Ovary (tissue), 9 donors: ENCODE measurements around the gene MAP1LC3B2. TPM values are rescaled to one million over a fixed set of nuclear protein-coding genes. Genes with fewer than 3 reads are reported as not detected.

ENCODE experiments used
- DNase-seq, 5 donors: peaks; one replicate each; pipeline ENCODE4 v3.0.0-alpha.2; 2019 to 2020
- H3K27ac ChIP-seq, 2 donors: fragments of 200-600 bp; one replicate each; pipeline versions ENCODE4 v1.5.1 to v1.8.0; 2019 to 2022
- H3K27me3 ChIP-seq: fragments of 200-600 bp; one replicate; pipeline ENCODE4 v1.8.0; 2022
- H3K36me3 ChIP-seq: fragments of 200-600 bp; sonication (generic); one replicate; pipeline ENCODE4 v1.5.1; 2019
- H3K4me1 ChIP-seq: one replicate; pipeline ENCODE4 v1.8.1; 2013; ENCODE audit warnings: mild to moderate bottlenecking, moderate library complexity; ENCODE audit not compliant: insufficient read depth
- H3K4me3 ChIP-seq: fragments of 200-600 bp; sonication (generic); one replicate; pipeline ENCODE4 v1.5.1; 2017
- H3K9me3 ChIP-seq, 2 donors: fragments of 200-600 bp in 1 of 2; sonication (generic) in 1 of 2; one replicate each; pipeline versions ENCODE4 v1.5.1 to v1.8.1; 2013 to 2019; ENCODE audit warnings: mild to moderate bottlenecking in 1 of 2, moderate library complexity in 1 of 2
- CTCF ChIP-seq, 3 donors: fragments of 450-650 bp in 2 of 3; fragments of 200-600 bp in 1 of 3; IDR thresholded peaks; one replicate each; pipeline versions ENCODE4 v1.5.1 to v1.8.0; 2016 to 2022; ENCODE audit warnings: antibody characterized with exemption in 3 of 3, mild to moderate bottlenecking in 1 of 3
- EP300 ChIP-seq: sonication (generic); formaldehyde crosslinking; IDR thresholded peaks from one replicate; pipeline ENCODE4 v1.6.1; 2017; ENCODE audit warnings: antibody characterized with exemption
- POLR2A ChIP-seq: fragments of 450-650 bp; IDR thresholded peaks from one replicate; pipeline ENCODE4 v1.6.1; 2017; ENCODE audit warnings: antibody characterized with exemption, mild to moderate bottlenecking, moderate library complexity
- whole genome bisulfite sequencing, 3 donors: extraction: QIAGEN DNeasy Blood & Tissue Kit in 1 of 3; methylation state at CpG; one replicate each; pipeline versions ENCODE4 v1.1.5 to v1.1.7; 2013 to 2017; 5-methylcytosine and 5-hydroxymethylcytosine counted together
- intact Hi-C, 4 donors: fragments of 100-400 bp; cut with DNase I; formaldehyde crosslinking; loops; one replicate each; pipeline versions ENCODE4 v1.11.0 to v1.15.1; 2022 to 2023
- polyA plus RNA-seq, 2 donors: library from polyadenylated mRNA; stranded (reverse); fragments of 200-250 nt in 1 of 2; fragments of 350-450 nt in 1 of 2; fragmentation: Illumina TruSeq in 1 of 2; extraction: RNeasy Lipid Tissue Mini Kit (QIAGEN cat#74804) in 1 of 2; gene quantifications; one replicate each; pipeline ENCODE4 v1.2.3, GENCODE V29; 2013 to 2014
- total RNA-seq, 7 donors: library from RNA; depleted of rRNA in 2 of 7; stranded (reverse); fragments of >200 nt in 2 of 7; fragmentation: NEBNext Ultra II Directional in 3 of 7; extraction: Animal tissue kit (Norgen Biotek cat#: 25700) in 3 of 7; gene quantifications; one replicate each; pipeline versions ENCODE4 v1.1.0 to v1.2.4, GENCODE V29; 2016 to 2023
- donor health status: DM: no; HTN: no; CAD: no; lungs with moderate emphysema.
- donor health status: DM: no; HTN: no; CAD: no.
- donor health status: Bipolar disorder and iron deficiency.
- donor health status: DM: yes; HTN: yes; CAD: no.
- donor health status: DM: no; HTN: no; CAD: no.
- donor health status: DM: yes; HTN: yes; CAD: no.

The MAP1LC3B2 gene
- total and polyA plus RNA-seq, 9 donors, result 0.80 to 9.9 (median 3.1) TPM

GRCh38 chr12:116607039-116607438 lies 47.9 kb downstream of the MAP1LC3B2 start:
- no peak overlapping the region for H3K4me3 ChIP-seq
- no peak overlapping the region for H3K27ac ChIP-seq
- no peak for DNase-seq
- H3K4me1 ChIP-seq, result peaks cover 8% of the 10 kb centered on the region
- no peaks in the 10 kb centered on the region for H3K27me3 ChIP-seq
- intact Hi-C loops, result loop anchor here in 2 of 4 donors (10.0 kb wide), 2 partner anchors 312 to 612 kb away; no protein-coding TSS in a partner anchor
- 95 to 98% (median 97%) methylated on average over 6 of the region's 6 CpGs for WGBS, 3 donors
- TF ChIP-seq POLR2A (no peak), EP300 (no peak), CTCF (IDR thresholded peaks at IDR 0.05) (no peak)
- H3K36me3 ChIP-seq, result no peaks in the 10 kb centered on the region
- no peaks in the 10 kb centered on the region for H3K9me3 ChIP-seq

GRCh38 chr12:116609319-116610114 lies 50.3 kb downstream of the MAP1LC3B2 start:
- H3K9me3 ChIP-seq, result no peaks in the 10 kb centered on the region
- intact Hi-C loops, result loop anchor here in 2 of 4 donors (10.0 kb wide), 2 partner anchors 315 to 615 kb away; no protein-coding TSS in a partner anchor
- no peak for DNase-seq
- TF ChIP-seq CTCF (IDR thresholded peaks at IDR 0.05), result peak in 1 of 3 donors; percentile 18
- no peak for TF ChIP-seq POLR2A
- no peak for TF ChIP-seq EP300
- peaks cover 5% of the 10 kb centered on the region for H3K4me1 ChIP-seq
- no peak overlapping the region for H3K27ac ChIP-seq
- no peaks in the 10 kb centered on the region for H3K27me3 ChIP-seq
- 74 to 80% (median 78%) methylated on average over 8 of the region's 8 CpGs for WGBS, 3 donors
- H3K4me3 ChIP-seq, result no peak overlapping the region
- no peaks in the 10 kb centered on the region for H3K36me3 ChIP-seq

GRCh38 chr12:116610971-116611541 lies 51.9 kb downstream of the MAP1LC3B2 start:
- no peak overlapping the region for H3K27ac ChIP-seq
- 63 to 65% (median 64%) methylated on average over 11 of the region's 11 CpGs for WGBS, 3 donors
- no peaks in the 10 kb centered on the region for H3K36me3 ChIP-seq
- no peak for DNase-seq
- H3K4me1 ChIP-seq, result no peaks in the 10 kb centered on the region
- no peaks in the 10 kb centered on the region for H3K27me3 ChIP-seq
- TF ChIP-seq POLR2A (no peak), EP300 (no peak), CTCF (IDR thresholded peaks at IDR 0.05) (no peak)
- H3K9me3 ChIP-seq, result no peaks in the 10 kb centered on the region
- intact Hi-C loops, result no loop called here
- no peak overlapping the region for H3K4me3 ChIP-seq

GRCh38 chr12:116612436-116612835 lies 53.3 kb downstream of the MAP1LC3B2 start:
- H3K9me3 ChIP-seq, result no peaks in the 10 kb centered on the region
- no peaks in the 10 kb centered on the region for H3K27me3 ChIP-seq
- DNase-seq, result no peak
- no peak overlapping the region for H3K4me3 ChIP-seq
- H3K27ac ChIP-seq, result no peak overlapping the region
- intact Hi-C loops, result no loop called here
- 88 to 97% (median 94%) methylated on average over 6 of the region's 6 CpGs for WGBS, 3 donors
- no peaks in the 10 kb centered on the region for H3K4me1 ChIP-seq
- no peaks in the 10 kb centered on the region for H3K36me3 ChIP-seq
- TF ChIP-seq POLR2A (no peak), EP300 (no peak), CTCF (IDR thresholded peaks at IDR 0.05) (no peak)
